K562 (cell line): ENCODE data around the gene APOBEC3G. TPM values are rescaled to one million over a fixed set of nuclear protein-coding genes. Genes with fewer than 3 reads are reported as not detected.

Source experiments
- ATAC-seq: fragments of 200-7000 bp; cut with Tn5 transposase; 3 replicates; pipeline ENCODE4 v1.9.1; 2020; ENCODE audit warnings: moderate library complexity
- BruUV-seq: library from RNA; stranded (reverse); fragments of 400-500 nt; replicated peaks from 2 replicates; lab custom pipeline; 2021; lab: Mats Ljungman, UMichigan
- CTCF ChIA-PET: fragments of 300-600 bp; formaldehyde crosslinking; extraction: SDS; loops from one replicate; lab custom pipeline; 2021; ENCODE audit warnings: low intra/inter-chr PET ratio; lab: Yijun Ruan, JAX
- POLR2A ChIA-PET: fragments of 300-600, 350-650 bp; sonication (Branson Sonifier 250); formaldehyde crosslinking; extraction: SDS; loops from one replicate; lab custom pipeline; 2021; ENCODE audit warnings: antibody characterized with exemption, inconsistent platforms; lab: Yijun Ruan, JAX
- DNase-seq, 4 experiments: peaks; one replicate each; pipeline versions ENCODE4 v3.0.0 to v3.0.0-alpha.2; 2011 to 2018; ENCODE audit warnings: low spot score in 3 of 4, mixed read lengths in 3 of 4; ENCODE audit errors: extremely low read depth in 1 of 4
- FAIRE-seq: peaks from 2 replicates; lab custom pipeline; 2011; peaks lifted over from hg19 to GRCh38; lab: Jason Lieb, UNC
- H2AFZ ChIP-seq: 2 replicates; pipeline ENCODE4 v1.6.0; 2011; ENCODE audit warnings: low read depth, low read length, control low read depth, inconsistent platforms
- H3K27ac ChIP-seq: fragments of 200-600 bp; 3 replicates; pipeline ENCODE4 v1.8.0; 2011; ENCODE audit warnings: low read depth, mild to moderate bottlenecking, control low read depth, inconsistent platforms, low read length, moderate library complexity, mixed read lengths; ENCODE audit errors: extremely low read depth
- H3K27me3 ChIP-seq, 2 experiments: fragments of 300-600 bp in 1 of 2; 2 replicates in 1 of 2; 3 replicates in 1 of 2; pipeline versions ENCODE4 v1.6.0 to v1.8.0; 2011; ENCODE audit warnings: inconsistent platforms in 2 of 2, low read length in 2 of 2, mild to moderate bottlenecking in 1 of 2, mixed read lengths in 1 of 2, moderate library complexity in 1 of 2; ENCODE audit not compliant: control insufficient read depth in 2 of 2, insufficient read depth in 2 of 2
- H3K36me3 ChIP-seq: fragments of 300-600 bp; 3 replicates; pipeline ENCODE4 v1.8.0; 2011; ENCODE audit warnings: mild to moderate bottlenecking, low read length, inconsistent platforms; ENCODE audit not compliant: control insufficient read depth, insufficient read depth
- H3K4me1 ChIP-seq, 2 experiments: fragments of 200-600 bp in 1 of 2; replicated peaks in 1 of 2; 2 replicates in 1 of 2; 3 replicates in 1 of 2; pipeline versions ENCODE4 v1.5.1 to v1.8.0; 2011; ENCODE audit warnings: inconsistent platforms in 2 of 2, low read length in 2 of 2, mild to moderate bottlenecking in 1 of 2, mixed read lengths in 1 of 2, moderate library complexity in 1 of 2; ENCODE audit not compliant: control insufficient read depth in 2 of 2, insufficient read depth in 2 of 2
- H3K4me2 ChIP-seq: 2 replicates; pipeline ENCODE4 v1.6.1; 2011; ENCODE audit warnings: low read length, control low read depth, inconsistent platforms, mixed read lengths; ENCODE audit not compliant: insufficient read depth
- H3K4me3 ChIP-seq: fragments of 200-600 bp; sonication (generic), shearing (Covaris generic); 2 replicates; pipeline ENCODE4 v1.5.1; 2016; ENCODE audit warnings: control low read depth, inconsistent platforms
- H3K79me2 ChIP-seq: fragments of 200-600 bp; 3 replicates; pipeline ENCODE4 v1.8.0; 2011; ENCODE audit warnings: low read length, inconsistent platforms; ENCODE audit not compliant: control insufficient read depth, insufficient read depth
- H3K9ac ChIP-seq, 2 experiments: 2 replicates each; pipeline versions ENCODE4 v1.6.0 to v1.6.1; 2011; ENCODE audit warnings: low read depth in 2 of 2, low read length in 2 of 2, control low read depth in 1 of 2, inconsistent platforms in 1 of 2, mild to moderate bottlenecking in 1 of 2, mixed read lengths in 1 of 2; ENCODE audit not compliant: insufficient read depth in 1 of 2
- H3K9me1 ChIP-seq: one replicate; pipeline ENCODE4 v1.6.0; 2011; ENCODE audit warnings: inconsistent platforms, mild to moderate bottlenecking, low read length, moderate library complexity; ENCODE audit not compliant: control insufficient read depth, insufficient read depth
- H3K9me3 ChIP-seq: replicated peaks from 2 replicates; pipeline ENCODE4 v1.5.1; 2011; ENCODE audit warnings: low read depth, low read length, inconsistent platforms; ENCODE audit not compliant: control insufficient read depth, insufficient read depth
- H4K20me1 ChIP-seq: replicated peaks from 2 replicates; pipeline ENCODE4 v1.6.1; 2011; ENCODE audit warnings: low read length, inconsistent platforms, mixed read lengths; ENCODE audit not compliant: control insufficient read depth, insufficient read depth
- BACH1 ChIP-seq: fragments of 200-800 bp; sonication (Bioruptor generic); IDR thresholded peaks from 2 replicates; pipeline ENCODE4 v1.6.1; 2016; ENCODE audit warnings: missing genetic modification characterization, missing compliant biosample characterization
- CBFA2T2 ChIP-seq: fragments of 450-650 bp; conservative IDR thresholded peaks from 2 replicates; pipeline ENCODE4 v1.6.1; 2017; ENCODE audit warnings: mild to moderate bottlenecking
- DPF2 ChIP-seq: fragments of 450-650 bp; IDR thresholded peaks from 2 replicates; pipeline ENCODE4 v1.6.1; 2016
- ERF ChIP-seq: fragments of 450-650 bp; formaldehyde crosslinking; IDR thresholded peaks from 2 replicates; pipeline ENCODE4 v1.4.0; 2020; ENCODE audit warnings: mild to moderate bottlenecking, mixed read lengths
- ESRRB ChIP-seq: fragments of 250-450 bp; sonication (Bioruptor Pico); IDR thresholded peaks from 2 replicates; pipeline ENCODE4 v1.5.0; 2020; ENCODE audit warnings: mild to moderate bottlenecking, moderate library complexity, borderline replicate concordance
- HDAC2 ChIP-seq: fragments of 450-650 bp; IDR thresholded peaks from 2 replicates; pipeline ENCODE4 v1.6.1; 2016; ENCODE audit warnings: mild to moderate bottlenecking
- HDAC6 ChIP-seq: IDR thresholded peaks from 2 replicates; pipeline ENCODE4 v1.6.1; 2012; ENCODE audit warnings: low read depth, mild to moderate bottlenecking, control low read depth, inconsistent platforms, low read length, moderate library complexity
- NFIX ChIP-seq: fragments of 250-450 bp; sonication (Bioruptor Pico); IDR thresholded peaks from 2 replicates; pipeline ENCODE4 v1.4.0; 2020; ENCODE audit warnings: low read depth, mild to moderate bottlenecking, moderate library complexity
- NR2C1 ChIP-seq, 2 experiments: fragments of 450-650 bp; IDR thresholded peaks; 2 replicates each; pipeline ENCODE4 v1.6.1; 2017; ENCODE audit warnings: mild to moderate bottlenecking in 2 of 2, antibody characterized with exemption in 1 of 2, inconsistent platforms in 1 of 2, missing compliant biosample characterization in 1 of 2, missing genetic modification characterization in 1 of 2
- PCBP1 ChIP-seq: fragments of 200-400 bp; formaldehyde crosslinking; IDR thresholded peaks from 2 replicates; pipeline ENCODE4 v1.6.1; 2018; ENCODE audit warnings: mild to moderate bottlenecking, low read depth, low read length; ENCODE audit not compliant: poor library complexity, severe bottlenecking
- PURB ChIP-seq: sonication (generic); formaldehyde crosslinking; IDR thresholded peaks from 2 replicates; pipeline ENCODE4 v1.9.0; 2021; ENCODE audit warnings: low read depth, mild to moderate bottlenecking, missing genetic modification reagents
- SMAD4 ChIP-seq: fragments of 250-450 bp; sonication (Bioruptor Pico); conservative IDR thresholded peaks from 2 replicates; pipeline ENCODE4 v1.8.0; 2021; ENCODE audit warnings: inconsistent platforms, mild to moderate bottlenecking, moderate library complexity
- SRF ChIP-seq, 2 experiments: fragments of 250-450, 450-650 bp in 1 of 2; sonication (Bioruptor Pico) in 1 of 2; sonication (generic) in 1 of 2; formaldehyde crosslinking; IDR thresholded peaks; 2 replicates each; pipeline versions ENCODE4 v1.5.0 to v1.5.1; 2020 to 2022; ENCODE audit warnings: mild to moderate bottlenecking in 1 of 2, missing genetic modification reagents in 1 of 2
- SRSF1 ChIP-seq: fragments of 200-400 bp; formaldehyde crosslinking; IDR thresholded peaks from 2 replicates; pipeline ENCODE4 v1.6.1; 2017; ENCODE audit warnings: mild to moderate bottlenecking, low read depth, low read length, moderate library complexity
- SRSF7 ChIP-seq: fragments of 200-400 bp; formaldehyde crosslinking; optimal IDR thresholded peaks from 2 replicates; pipeline ENCODE3; 2017; ENCODE audit warnings: mild to moderate bottlenecking, low read depth, low read length
- WHSC1 ChIP-seq: IDR thresholded peaks from one replicate; pipeline ENCODE4 v1.6.1; 2012; ENCODE audit warnings: low read length, control low read depth, inconsistent platforms
- ZNF134 ChIP-seq: fragments of 250-450 bp; sonication (Bioruptor Pico); conservative IDR thresholded peaks from 2 replicates; pipeline ENCODE4 v1.4.0; 2020
- ZNF253 ChIP-seq: fragments of 250-450 bp; sonication (Bioruptor Pico); conservative IDR thresholded peaks from 2 replicates; pipeline ENCODE4 v1.6.1; 2021; ENCODE audit warnings: mild to moderate bottlenecking
- ZNF263 ChIP-seq: sonication (generic); formaldehyde crosslinking; IDR thresholded peaks from 2 replicates; pipeline ENCODE4 v1.8.0; 2022; ENCODE audit warnings: mild to moderate bottlenecking, missing genetic modification reagents, borderline replicate concordance
- WGBS: fragments of 100-300 bp; shearing (Covaris generic); methylation state at CpG from one replicate; pipeline ENCODE4 v1.1.6; 2016; ENCODE audit warnings: low coverage, mixed read lengths; ENCODE audit not compliant: insufficient coverage; ENCODE audit errors: missing lambda C conversion rate; 5-methylcytosine and 5-hydroxymethylcytosine counted together
- in situ Hi-C: fragments of 300-500 bp; cut with MboI; formaldehyde crosslinking; loops from 4 replicates; pipeline ENCODE4 v1.15.0; 2018; ENCODE audit warnings: inconsistent platforms, mixed read lengths
- intact Hi-C: fragments of 100-400 bp; cut with micrococcal nuclease; formaldehyde crosslinking; loops from 2 replicates; pipeline ENCODE4 v1.14.2; 2022
- polyA plus RNA-seq, 8 experiments: library from polyadenylated mRNA; depleted of rRNA in 4 of 8; stranded (reverse) in 5 of 8; unstranded in 3 of 8; fragments of >200 nt; fragmentation: Nextera tagmentation in 2 of 8; fragmentation: Illumina TruSeq in 1 of 8; extraction: Ambion mirVana in 2 of 8; extraction: Trizol in 1 of 8; gene quantifications; 2 replicates each; pipeline versions ENCODE4 v1.2.1 to v1.2.3, GENCODE V29; 2011 to 2014; ENCODE audit warnings: inconsistent platforms in 1 of 8, missing spikeins in 1 of 8
- total RNA-seq, 7 experiments: library from RNA; depleted of rRNA in 6 of 7; stranded (reverse); fragments of >200 nt in 6 of 7; fragmentation: Illumina TruSeq in 2 of 7; extraction: Trizol in 2 of 7; gene quantifications; 2 replicates each; pipeline versions ENCODE4 v1.2.1 to v1.2.3, GENCODE V29; 2011 to 2021; ENCODE audit warnings: low replicate concordance in 1 of 7
- TF ChIP-seq, protein P1 (sequence below): fragments of 250-450 bp; sonication (Bioruptor Pico); IDR thresholded peaks from 2 replicates; pipeline ENCODE4 v1.4.0; 2020; ENCODE audit warnings: borderline replicate concordance

The APOBEC3G gene
- total and polyA plus RNA-seq, 9 of the 15 experiments (the other 6 are each of a cell fraction or from before 2014, with no cell fraction given), result 5.2 to 20.8 (median 11.4) TPM

DNA sequence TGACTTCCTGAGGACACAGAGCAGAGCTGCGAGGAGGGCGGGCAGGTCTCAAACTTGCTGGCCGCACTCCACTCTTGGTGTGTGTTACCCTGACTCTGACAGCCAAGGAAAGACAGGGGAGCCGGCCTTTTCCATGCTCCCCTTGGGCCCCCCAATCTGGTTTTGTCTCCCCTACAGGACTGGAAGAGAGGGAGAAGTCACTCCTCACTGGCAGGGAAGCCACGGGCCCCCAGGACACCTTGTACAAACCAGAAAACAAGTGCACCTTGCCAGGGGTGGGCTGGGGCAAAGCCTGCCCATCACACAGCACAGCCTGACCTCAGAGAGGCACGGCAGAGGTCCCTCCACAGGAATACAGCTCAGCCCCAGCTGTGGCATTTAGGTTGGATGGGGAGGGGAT, 55.2 kb downstream of the APOBEC3G start:
- Histone ChIP-seq H3K9me1 (no peaks in the 10 kb centered on the region), H3K4me2 (no peak overlapping the region), H3K79me2 (no peaks in the 10 kb centered on the region), H4K20me1 (no peaks in the 10 kb centered on the region), H3K27me3 (no peaks in the 10 kb centered on the region), H3K4me1 (peaks cover 13 to 28% of the 10 kb centered on the region in 2 experiments), H3K9me3 (no peaks in the 10 kb centered on the region), H3K4me3 (no peak overlapping the region), H3K36me3 (no peaks in the 10 kb centered on the region), H3K9ac (no peak overlapping the region), H3K27ac (no peak overlapping the region), H2AFZ (no peak overlapping the region)
- POLR2A ChIA-PET, result interaction anchor here (0.5 kb wide), 1 partner anchor 383 kb away, joined by 3 read pairs; no protein-coding TSS in a partner anchor
- DNase-seq (no peak), FAIRE-seq (no peak), ATAC-seq (no peak)
- TF ChIP-seq ZNF263 (CRISPR knock-in tag) (no peak), ESRRB (CRISPR knock-in tag) (no peak), WHSC1 (no peak), SMAD4 (CRISPR knock-in tag) (no peak), DPF2 (no peak), SRSF7 (no peak), HDAC6 (no peak), ERF (no peak), ZNF253 (CRISPR knock-in tag) (no peak), BACH1 (tag) (no peak), PURB (no peak), NFIX (no peak), SRF (CRISPR knock-in tag; IDR thresholded peaks at IDR 0.05) (no peak), ZNF134 (CRISPR knock-in tag) (no peak), HDAC2 (no peak), SRSF1 (no peak), CBFA2T2 (no peak), PCBP1 (no peak), NR2C1 (IDR thresholded peaks at IDR 0.05) (no peak), NR2C1 (tag; IDR thresholded peaks at IDR 0.05) (no peak)
- TF ChIP-seq, protein P1, sequence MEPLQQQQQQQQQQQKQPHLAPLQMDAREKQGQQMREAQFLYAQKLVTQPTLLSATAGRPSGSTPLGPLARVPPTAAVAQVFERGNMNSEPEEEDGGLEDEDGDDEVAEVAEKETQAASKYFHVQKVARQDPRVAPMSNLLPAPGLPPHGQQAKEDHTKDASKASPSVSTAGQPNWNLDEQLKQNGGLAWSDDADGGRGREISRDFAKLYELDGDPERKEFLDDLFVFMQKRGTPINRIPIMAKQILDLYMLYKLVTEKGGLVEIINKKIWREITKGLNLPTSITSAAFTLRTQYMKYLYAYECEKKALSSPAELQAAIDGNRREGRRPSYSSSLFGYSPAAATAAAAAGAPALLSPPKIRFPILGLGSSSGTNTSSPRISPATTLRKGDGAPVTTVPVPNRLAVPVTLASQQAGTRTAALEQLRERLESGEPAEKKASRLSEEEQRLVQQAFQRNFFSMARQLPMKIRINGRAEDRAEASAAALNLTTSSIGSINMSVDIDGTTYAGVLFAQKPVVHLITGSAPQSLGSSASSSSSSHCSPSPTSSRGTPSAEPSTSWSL, result no peak
- in situ Hi-C loops (no loop called here), intact Hi-C loops (no loop called here)
- CTCF ChIA-PET, result no interaction called here
- no TSS peak for BruUV-seq
- 39% methylated on average over 5 of the region's 6 CpGs for WGBS
